ENCODE measurements around the gene COQ9. TPM values are rescaled to one million over a fixed set of nuclear protein-coding genes. Genes with fewer than 3 reads are reported as not detected.

COQ9 gene
- total RNA-seq, 2 donors from 2014 or later: 38.7 to 56.0 TPM

- Histone ChIP-seq H3K4me1 (peaks cover 11% of the 10 kb centered on the region), H3K27me3 (no peaks in the 10 kb centered on the region), H3K4me3 (no peak overlapping the region), H3K36me3 (replicated peaks in 1 of 2; ENCODE audit: insufficient read depth in 1 of 2, low read depth in 2 of 2) (no peaks in the 10 kb centered on the region), H3K27ac (no peak overlapping the region), H3K9me3 (no peaks in the 10 kb centered on the region)
- WGBS, 2 donors: 80 to 86% methylated on average over 12 to 15 of the region's 15 CpGs
- DNase-seq (peak in 1 of 4 donors; percentile 23), ATAC-seq (no peak)
- no peak for TF ChIP-seq POLR2A (IDR thresholded peaks at IDR 0.05)
- no peak for TF ChIP-seq CTCF (IDR thresholded peaks at IDR 0.05)
- intact Hi-C loops (cut with DNase I): no loop called here
Measured at GRCh38 chr16:57503366-57503765, 56.1 kb downstream of the COQ9 start.

GRCh38 chr16:57504001-57504400, 56.7 kb downstream of the COQ9 start:
- DNase-seq (no peak), ATAC-seq (no peak)
- intact Hi-C loops (cut with DNase I): no loop called here
- Histone ChIP-seq H3K4me1 (peaks cover 11% of the 10 kb centered on the region), H3K4me3 (no peak overlapping the region), H3K9me3 (no peaks in the 10 kb centered on the region), H3K27me3 (no peaks in the 10 kb centered on the region), H3K27ac (no peak overlapping the region), H3K36me3 (replicated peaks in 1 of 2; ENCODE audit: insufficient read depth in 1 of 2, low read depth in 2 of 2) (no peaks in the 10 kb centered on the region)
- TF ChIP-seq POLR2A (IDR thresholded peaks at IDR 0.05): no peak
- TF ChIP-seq CTCF (IDR thresholded peaks at IDR 0.05): no peak
- 70 to 78% methylated on average over 6 of the region's 6 CpGs for WGBS, 2 donors

DNA sequence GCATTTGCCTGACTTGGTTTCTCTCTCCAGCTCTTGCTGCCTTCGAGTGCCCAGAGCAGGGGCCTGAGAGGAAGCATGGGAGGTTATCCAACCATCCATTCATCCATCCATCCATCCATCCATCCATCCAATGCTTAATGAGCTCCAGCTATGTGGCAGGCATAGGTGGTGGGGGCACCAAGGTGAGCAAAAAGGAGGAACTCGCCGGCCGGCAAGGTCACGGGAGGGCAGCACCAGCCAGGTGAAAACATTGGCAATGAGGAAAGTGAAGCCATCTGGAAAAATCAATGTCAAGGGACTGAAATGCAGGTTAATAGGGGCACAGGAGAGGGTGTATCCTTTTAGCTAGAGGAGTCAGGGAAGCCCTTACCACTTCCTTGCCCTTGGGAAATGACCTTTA, 57.2 kb downstream of the COQ9 start:
- TF ChIP-seq CTCF (IDR thresholded peaks at IDR 0.05): no peak
- TF ChIP-seq POLR2A (IDR thresholded peaks at IDR 0.05): no peak
- Histone ChIP-seq H3K4me3 (no peak overlapping the region), H3K36me3 (replicated peaks in 1 of 2; ENCODE audit: insufficient read depth in 1 of 2, low read depth in 2 of 2) (no peaks in the 10 kb centered on the region), H3K27ac (no peak overlapping the region), H3K4me1 (peaks cover 11% of the 10 kb centered on the region), H3K27me3 (no peaks in the 10 kb centered on the region), H3K9me3 (no peaks in the 10 kb centered on the region)
- DNase-seq (no peak), ATAC-seq (no peak)
- WGBS, 2 donors: 31 to 34% methylated on average over 5 of the region's 5 CpGs
- intact Hi-C loops (cut with DNase I): no loop called here

GRCh38 chr16:57505169-57505568, 57.9 kb downstream of the COQ9 start:
- no peak for ATAC-seq
- intact Hi-C loops (cut with DNase I): no loop called here
- H3K27ac ChIP-seq: no peak overlapping the region
- H3K4me3 ChIP-seq: no peak overlapping the region
- TF ChIP-seq POLR2A (IDR thresholded peaks at IDR 0.05): no peak
- no peak for TF ChIP-seq CTCF (IDR thresholded peaks at IDR 0.05)
- 72 to 81% methylated on average over 6 of the region's 6 CpGs for WGBS, 2 donors
- no peaks in the 10 kb centered on the region for H3K27me3 ChIP-seq
- peaks cover 11% of the 10 kb centered on the region for H3K4me1 ChIP-seq
- DNase-seq: no peak
- H3K36me3 ChIP-seq (replicated peaks in 1 of 2; ENCODE audit: insufficient read depth in 1 of 2, low read depth in 2 of 2): no peaks in the 10 kb centered on the region
- H3K9me3 ChIP-seq: no peaks in the 10 kb centered on the region

GRCh38 chr16:57507136-57508034, 60.1 kb downstream of the COQ9 start:
- ATAC-seq (no peak), DNase-seq (no peak)
- TF ChIP-seq POLR2A (IDR thresholded peaks at IDR 0.05): no peak
- no peak for TF ChIP-seq CTCF (IDR thresholded peaks at IDR 0.05)
- no peaks in the 10 kb centered on the region for H3K27me3 ChIP-seq
- H3K4me3 ChIP-seq: no peak overlapping the region
- H3K4me1 ChIP-seq: no peaks in the 10 kb centered on the region
- no peaks in the 10 kb centered on the region for H3K9me3 ChIP-seq
- H3K36me3 ChIP-seq (replicated peaks in 1 of 2; ENCODE audit: insufficient read depth in 1 of 2, low read depth in 2 of 2): no peaks in the 10 kb centered on the region
- 68 to 74% methylated on average over 12 of the region's 13 CpGs for WGBS, 2 donors
- intact Hi-C loops (cut with DNase I): no loop called here
- H3K27ac ChIP-seq: no peak overlapping the region
